A549 (cell line): ENCODE results near the gene CARD11. TPM values are rescaled to one million over a fixed set of nuclear protein-coding genes. Genes with fewer than 3 reads are reported as not detected.

Experiments
- ATAC-seq, 2 experiments: fragments of 200-7000 bp in 1 of 2; fragments of >200 bp in 1 of 2; cut with Nextera tagmentation in 1 of 2; cut with Tn5 transposase in 1 of 2; 3 replicates each; pipeline versions ENCODE4 v1.8.0 to v1.9.1; 2018 to 2020; ENCODE audit warnings: mild to moderate bottlenecking in 1 of 2, moderate library complexity in 1 of 2
- CTCF ChIA-PET: fragments of 300-600 bp; sonication (Branson Sonifier 250); formaldehyde crosslinking; extraction: SDS; loops from one replicate; lab custom pipeline; 2021; ENCODE audit warnings: antibody characterized with exemption, inconsistent platforms; lab: Yijun Ruan, JAX
- POLR2A ChIA-PET: fragments of 350-600 bp; formaldehyde crosslinking; extraction: SDS; loops from one replicate; lab custom pipeline; 2021; ENCODE audit warnings: antibody characterized with exemption, inconsistent platforms; lab: Yijun Ruan, JAX
- DNase-seq, 2 experiments: peaks; one replicate each; pipeline versions ENCODE4 v3.0.0 to v3.0.0-alpha.2; 2011 to 2016; ENCODE audit warnings: low read depth in 1 of 2, low spot score in 1 of 2
- FAIRE-seq: peaks from 2 replicates; lab custom pipeline; 2011; peaks lifted over from hg19 to GRCh38; lab: Jason Lieb, UNC
- H3K27ac ChIP-seq, 2 experiments: fragments of >200 bp; sonication (Bioruptor Twin); formaldehyde crosslinking; 3 replicates each; pipeline ENCODE4 v1.5.1; 2016 to 2017
- H3K4me1 ChIP-seq: fragments of >200 bp; sonication (Bioruptor Twin); formaldehyde crosslinking; 3 replicates; pipeline ENCODE4 v1.6.1; 2016
- H3K4me2 ChIP-seq: fragments of >200 bp; sonication (Bioruptor Twin); formaldehyde crosslinking; 3 replicates; pipeline ENCODE4 v1.6.1; 2016
- H3K4me3 ChIP-seq: fragments of >200 bp; sonication (Bioruptor Twin); formaldehyde crosslinking; 3 replicates; pipeline ENCODE4 v1.5.1; 2016
- H3K9me3 ChIP-seq: fragments of >200 bp; sonication (Bioruptor Twin); formaldehyde crosslinking; 3 replicates; pipeline ENCODE4 v1.6.1; 2016
- BHLHE40 ChIP-seq: IDR thresholded peaks from 2 replicates; pipeline ENCODE4 v1.6.1; 2012; ENCODE audit warnings: low read depth, low read length, inconsistent platforms
- CBX8 ChIP-seq: fragments of 200-600 bp; sonication (generic); IDR thresholded peaks from 2 replicates; pipeline ENCODE4 v1.6.1; 2016
- CEBPB ChIP-seq, 2 experiments: fragments of >200 bp in 1 of 2; sonication (Bioruptor Twin) in 1 of 2; formaldehyde crosslinking in 1 of 2; IDR thresholded peaks; 2 replicates each; pipeline ENCODE4 v1.6.1; 2012 to 2016
- CHD4 ChIP-seq: fragments of 200-600 bp; sonication (generic); IDR thresholded peaks from 2 replicates; pipeline ENCODE4 v1.6.1; 2016; ENCODE audit warnings: antibody characterized with exemption, mild to moderate bottlenecking, borderline replicate concordance
- ESRRA ChIP-seq: fragments of 150-350 bp; IDR thresholded peaks from 2 replicates; pipeline ENCODE4 v1.6.1; 2014; ENCODE audit warnings: mild to moderate bottlenecking, low read length, borderline replicate concordance
- FOSB ChIP-seq: fragments of 250-450 bp; sonication (Bioruptor Pico); IDR thresholded peaks from 2 replicates; pipeline ENCODE4 v1.5.0; 2020; ENCODE audit warnings: mild to moderate bottlenecking, moderate library complexity
- HEYL ChIP-seq: fragments of 250-450 bp; sonication (Bioruptor Pico); IDR thresholded peaks from 2 replicates; pipeline ENCODE4 v1.8.0; 2021; ENCODE audit warnings: mild to moderate bottlenecking, moderate library complexity
- NR3C1 ChIP-seq: fragments of >200 bp; sonication (Bioruptor Twin); formaldehyde crosslinking; IDR thresholded peaks from 3 replicates; pipeline ENCODE4 v1.6.1; 2017
- PHF8 ChIP-seq: fragments of 200-600 bp; sonication (generic); IDR thresholded peaks from 2 replicates; pipeline ENCODE4 v1.6.1; 2016; ENCODE audit warnings: low read depth, mild to moderate bottlenecking, antibody characterized with exemption, moderate library complexity, borderline replicate concordance
- POLR2AphosphoS2 ChIP-seq: conservative IDR thresholded peaks from 2 replicates; pipeline ENCODE4 v1.6.1; 2012; ENCODE audit warnings: low read length, improper control_type of control experiment, inconsistent platforms
- RARB ChIP-seq: fragments of 250-450 bp; sonication (Bioruptor Pico); IDR thresholded peaks from 2 replicates; pipeline ENCODE4 v1.8.0; 2021; ENCODE audit warnings: mild to moderate bottlenecking, moderate library complexity
- REST ChIP-seq: fragments of 200-600 bp; sonication (generic); IDR thresholded peaks from 2 replicates; pipeline ENCODE4 v1.6.1; 2016; ENCODE audit warnings: antibody characterized with exemption, mild to moderate bottlenecking, moderate library complexity
- RFX5 ChIP-seq: fragments of 450-650 bp; IDR thresholded peaks from 2 replicates; pipeline ENCODE4 v1.7.1; 2014; ENCODE audit warnings: antibody characterized with exemption, mild to moderate bottlenecking, moderate library complexity
- RNF2 ChIP-seq: fragments of 200-600 bp; sonication (generic); IDR thresholded peaks from 2 replicates; pipeline ENCODE4 v1.6.1; 2016; ENCODE audit warnings: low read depth, mild to moderate bottlenecking, antibody characterized with exemption, moderate library complexity, borderline replicate concordance
- TFCP2L1 ChIP-seq: fragments of 250-450 bp; sonication (Bioruptor Pico); IDR thresholded peaks from 2 replicates; pipeline ENCODE4 v1.5.0; 2021; ENCODE audit warnings: mild to moderate bottlenecking
- ZSCAN20 ChIP-seq: fragments of 250-450 bp; sonication (Bioruptor Pico); IDR thresholded peaks from 2 replicates; pipeline ENCODE4 v1.8.0; 2022; ENCODE audit warnings: mild to moderate bottlenecking, moderate library complexity
- WGBS: methylation state at CpG from one replicate; pipeline ENCODE4 v1.1.6; 2017; ENCODE audit errors: missing lambda C conversion rate; 5-methylcytosine and 5-hydroxymethylcytosine counted together
- polyA plus RNA-seq, 4 experiments: library from polyadenylated mRNA; depleted of rRNA in 3 of 4; stranded (reverse); fragments of >200 nt; fragmentation: RNase III in 1 of 4; extraction: RNeasy Plus Mini Kit Qiagen cat#74134 plus additional on column Dnase treatment in 1 of 4; gene quantifications; 2 replicates in 3 of 4; 3 replicates in 1 of 4; pipeline ENCODE4 v1.2.3, GENCODE V29; 2011 to 2017
- TF ChIP-seq, protein P1 (sequence below): fragments of >200 bp; sonication (Bioruptor Twin); formaldehyde crosslinking; IDR thresholded peaks from 2 replicates; pipeline ENCODE4 v1.6.1; 2016
- TF ChIP-seq, protein P2 (sequence below): fragments of 150-350 bp; IDR thresholded peaks from 2 replicates; pipeline ENCODE4 v1.6.1; 2014; ENCODE audit warnings: low read depth, mild to moderate bottlenecking, low read length
- TF ChIP-seq, protein P3 (sequence below): IDR thresholded peaks from 2 replicates; pipeline ENCODE4 v1.6.1; 2012
- TF ChIP-seq, protein P4 (sequence below): fragments of 450-650 bp; IDR thresholded peaks from 2 replicates; pipeline ENCODE4 v1.6.1; 2014; ENCODE audit warnings: antibody characterized with exemption
- TF ChIP-seq, protein P5 (sequence below): fragments of >200 bp; sonication (Bioruptor Twin); formaldehyde crosslinking; IDR thresholded peaks from 3 replicates; pipeline ENCODE4 v1.6.1; 2016
- TF ChIP-seq, protein P6 (sequence below): IDR thresholded peaks from 2 replicates; pipeline ENCODE4 v1.6.1; 2012
- TF ChIP-seq, protein P7 (sequence below): IDR thresholded peaks from 2 replicates; pipeline ENCODE4 v1.6.1; 2012; ENCODE audit warnings: low read depth, borderline replicate concordance

Gene CARD11
- polyA plus RNA-seq, 2 of the 4 experiments (the other 2 are of a cell fraction) = 0.48 to 1.1 TPM

DNA sequence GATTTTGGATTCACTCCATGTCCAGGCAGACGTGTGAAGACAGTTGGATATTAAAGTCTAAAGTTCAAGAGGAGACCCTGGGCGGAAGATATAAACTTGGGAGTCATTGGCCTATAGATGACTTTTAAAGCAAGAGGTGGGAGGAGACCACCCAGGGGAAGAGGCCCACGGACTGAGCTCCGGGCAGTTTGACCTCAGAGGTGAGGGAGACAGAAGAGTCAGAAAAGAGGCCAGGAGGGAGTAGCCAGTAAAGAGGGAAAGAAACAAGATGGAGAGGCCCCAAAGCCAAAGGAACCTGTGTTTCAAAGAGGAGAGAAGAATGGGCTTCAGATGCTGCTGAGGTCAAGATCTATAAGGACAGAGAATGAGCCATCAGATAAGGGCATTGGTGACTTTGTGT lies 11.4 kb downstream of the CARD11 start:
- no peak overlapping the region for H3K27ac ChIP-seq
- no peak overlapping the region for H3K4me3 ChIP-seq
- CTCF ChIA-PET = interaction anchor here (1.0 to 1.6 kb wide), 2 partner anchors 10 to 57 kb away, joined by 3 read pairs; no protein-coding TSS in a partner anchor
- 85% methylated on average over 4 of the region's 4 CpGs for WGBS
- TF ChIP-seq BHLHE40 (no peak), NR3C1 (no peak), CBX8 (no peak), REST (no peak), RFX5 (no peak), CHD4 (no peak), PHF8 (no peak), FOSB (no peak)
- TF ChIP-seq, protein P1, sequence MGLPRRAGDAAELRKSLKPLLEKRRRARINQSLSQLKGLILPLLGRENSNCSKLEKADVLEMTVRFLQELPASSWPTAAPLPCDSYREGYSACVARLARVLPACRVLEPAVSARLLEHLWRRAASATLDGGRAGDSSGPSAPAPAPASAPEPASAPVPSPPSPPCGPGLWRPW = no peak
- TF ChIP-seq, protein P2, sequence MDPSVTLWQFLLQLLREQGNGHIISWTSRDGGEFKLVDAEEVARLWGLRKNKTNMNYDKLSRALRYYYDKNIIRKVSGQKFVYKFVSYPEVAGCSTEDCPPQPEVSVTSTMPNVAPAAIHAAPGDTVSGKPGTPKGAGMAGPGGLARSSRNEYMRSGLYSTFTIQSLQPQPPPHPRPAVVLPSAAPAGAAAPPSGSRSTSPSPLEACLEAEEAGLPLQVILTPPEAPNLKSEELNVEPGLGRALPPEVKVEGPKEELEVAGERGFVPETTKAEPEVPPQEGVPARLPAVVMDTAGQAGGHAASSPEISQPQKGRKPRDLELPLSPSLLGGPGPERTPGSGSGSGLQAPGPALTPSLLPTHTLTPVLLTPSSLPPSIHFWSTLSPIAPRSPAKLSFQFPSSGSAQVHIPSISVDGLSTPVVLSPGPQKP = no peak
- TF ChIP-seq, protein P3, sequence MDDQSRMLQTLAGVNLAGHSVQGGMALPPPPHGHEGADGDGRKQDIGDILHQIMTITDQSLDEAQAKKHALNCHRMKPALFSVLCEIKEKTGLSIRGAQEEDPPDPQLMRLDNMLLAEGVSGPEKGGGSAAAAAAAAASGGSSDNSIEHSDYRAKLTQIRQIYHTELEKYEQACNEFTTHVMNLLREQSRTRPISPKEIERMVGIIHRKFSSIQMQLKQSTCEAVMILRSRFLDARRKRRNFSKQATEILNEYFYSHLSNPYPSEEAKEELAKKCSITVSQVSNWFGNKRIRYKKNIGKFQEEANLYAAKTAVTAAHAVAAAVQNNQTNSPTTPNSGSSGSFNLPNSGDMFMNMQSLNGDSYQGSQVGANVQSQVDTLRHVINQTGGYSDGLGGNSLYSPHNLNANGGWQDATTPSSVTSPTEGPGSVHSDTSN = no peak
- TF ChIP-seq, protein P4, sequence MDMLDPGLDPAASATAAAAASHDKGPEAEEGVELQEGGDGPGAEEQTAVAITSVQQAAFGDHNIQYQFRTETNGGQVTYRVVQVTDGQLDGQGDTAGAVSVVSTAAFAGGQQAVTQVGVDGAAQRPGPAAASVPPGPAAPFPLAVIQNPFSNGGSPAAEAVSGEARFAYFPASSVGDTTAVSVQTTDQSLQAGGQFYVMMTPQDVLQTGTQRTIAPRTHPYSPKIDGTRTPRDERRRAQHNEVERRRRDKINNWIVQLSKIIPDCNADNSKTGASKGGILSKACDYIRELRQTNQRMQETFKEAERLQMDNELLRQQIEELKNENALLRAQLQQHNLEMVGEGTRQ = no peak
- FAIRE-seq (no peak), ATAC-seq (no peak), DNase-seq (no peak)
- no peaks in the 10 kb centered on the region for H3K9me3 ChIP-seq
- H3K4me1 ChIP-seq = peaks cover 19% of the 10 kb centered on the region
- H3K4me2 ChIP-seq = no peak overlapping the region
- POLR2A ChIA-PET = no interaction called here

DNA sequence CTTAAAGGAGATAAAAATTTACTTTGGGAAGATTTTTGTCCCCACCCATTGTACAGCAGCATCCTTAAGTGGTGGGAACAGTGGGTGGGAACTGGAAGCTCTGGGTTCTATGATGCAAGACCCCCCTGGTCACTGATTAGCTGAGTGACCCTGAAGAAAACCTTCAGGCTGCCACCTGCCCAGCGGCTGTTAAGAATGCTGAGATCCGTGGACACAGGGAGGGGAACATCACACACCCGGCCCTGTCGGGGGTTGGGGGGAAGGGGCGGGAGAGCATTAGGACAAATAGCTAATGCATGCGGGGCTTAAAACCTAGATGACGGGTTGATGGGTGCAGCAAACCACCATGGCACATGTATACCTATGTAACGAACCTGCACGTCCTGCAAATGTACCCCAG lies 14.5 kb downstream of the CARD11 start:
- Histone ChIP-seq H3K4me3 (no peak overlapping the region), H3K4me1 (peaks cover 21% of the 10 kb centered on the region), H3K4me2 (no peak overlapping the region), H3K27ac (peak overlapping the region; percentile 67 to 83; a peak in 4 of 6 replicates), H3K9me3 (peaks cover 11% of the 10 kb centered on the region; the same call in 2 of the 3 replicates)
- DNase-seq (no peak), ATAC-seq (no peak), FAIRE-seq (no peak)
- POLR2A ChIA-PET = no interaction called here
- CTCF ChIA-PET = interaction anchor here (0.7 to 0.9 kb wide), 2 partner anchors 157 to 280 kb away, joined by 3 to 4 read pairs; no protein-coding TSS in a partner anchor
- 86% methylated on average over 9 of the region's 9 CpGs for WGBS
- TF ChIP-seq RARB (CRISPR knock-in tag) = no peak
- TF ChIP-seq, protein P5, sequence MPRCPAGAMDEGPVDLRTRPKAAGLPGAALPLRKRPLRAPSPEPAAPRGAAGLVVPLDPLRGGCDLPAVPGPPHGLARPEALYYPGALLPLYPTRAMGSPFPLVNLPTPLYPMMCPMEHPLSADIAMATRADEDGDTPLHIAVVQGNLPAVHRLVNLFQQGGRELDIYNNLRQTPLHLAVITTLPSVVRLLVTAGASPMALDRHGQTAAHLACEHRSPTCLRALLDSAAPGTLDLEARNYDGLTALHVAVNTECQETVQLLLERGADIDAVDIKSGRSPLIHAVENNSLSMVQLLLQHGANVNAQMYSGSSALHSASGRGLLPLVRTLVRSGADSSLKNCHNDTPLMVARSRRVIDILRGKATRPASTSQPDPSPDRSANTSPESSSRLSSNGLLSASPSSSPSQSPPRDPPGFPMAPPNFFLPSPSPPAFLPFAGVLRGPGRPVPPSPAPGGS = no peak

GRCh38 chr7:3028758-3029093 lies 14.9 kb downstream of the CARD11 start:
- 84% methylated on average over 5 of the region's 5 CpGs for WGBS
- Histone ChIP-seq H3K9me3 (peaks cover 11% of the 10 kb centered on the region; the same call in 2 of the 3 replicates), H3K4me2 (peak overlapping the region; percentile 48), H3K4me3 (no peak overlapping the region), H3K4me1 (peaks cover 21% of the 10 kb centered on the region), H3K27ac (peak overlapping the region; percentile 67 to 83)
- POLR2A ChIA-PET = no interaction called here
- FAIRE-seq (no peak), DNase-seq (no peak), ATAC-seq (no peak)
- CTCF ChIA-PET = interaction anchor here (0.6 to 0.9 kb wide), 3 partner anchors 172 to 904 kb away, joined by 3 to 4 read pairs (median 3); no protein-coding TSS in a partner anchor
- no peak for TF ChIP-seq POLR2AphosphoS2
- no peak for TF ChIP-seq ZSCAN20 (CRISPR knock-in tag)
- TF ChIP-seq, protein P6, sequence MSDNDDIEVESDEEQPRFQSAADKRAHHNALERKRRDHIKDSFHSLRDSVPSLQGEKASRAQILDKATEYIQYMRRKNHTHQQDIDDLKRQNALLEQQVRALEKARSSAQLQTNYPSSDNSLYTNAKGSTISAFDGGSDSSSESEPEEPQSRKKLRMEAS = no peak
- TF ChIP-seq CEBPB (IDR thresholded peaks at IDR 0.05) = no peak
- TF ChIP-seq RNF2 = no peak
- no peak for TF ChIP-seq HEYL
- TF ChIP-seq, protein P7, sequence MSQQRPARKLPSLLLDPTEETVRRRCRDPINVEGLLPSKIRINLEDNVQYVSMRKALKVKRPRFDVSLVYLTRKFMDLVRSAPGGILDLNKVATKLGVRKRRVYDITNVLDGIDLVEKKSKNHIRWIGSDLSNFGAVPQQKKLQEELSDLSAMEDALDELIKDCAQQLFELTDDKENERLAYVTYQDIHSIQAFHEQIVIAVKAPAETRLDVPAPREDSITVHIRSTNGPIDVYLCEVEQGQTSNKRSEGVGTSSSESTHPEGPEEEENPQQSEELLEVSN = no peak
- TF ChIP-seq TFCP2L1 (CRISPR knock-in tag) = no peak
- TF ChIP-seq, protein P5 = no peak
- TF ChIP-seq FOSB = no peak
- TF ChIP-seq ESRRA = no peak
